ENCODE measurements around the gene NELL1. TPM values are rescaled to one million over a fixed set of nuclear protein-coding genes. Genes with fewer than 3 reads are reported as not detected.

NELL1 gene
- total RNA-seq, 6 donors from 2014 or later: 0.26 TPM; not detected in 5

GRCh38 chr11:21537980-21538379 lies 868.6 kb downstream of the NELL1 start:
- no peak for ATAC-seq (ENCODE audit: low FRiP score in 2 of 2)

GRCh38 chr11:21541187-21541751 lies 871.9 kb downstream of the NELL1 start:
- Histone ChIP-seq H3K27ac (no peak overlapping the region), H3K36me3 (no peaks in the 10 kb centered on the region), H3K9me3 (no peaks in the 10 kb centered on the region), H3K4me1 (no peaks in the 10 kb centered on the region), H3K4me3 (no peak overlapping the region), H3K27me3 (no peaks in the 10 kb centered on the region)
- DNase-seq: no peak
- TF ChIP-seq POLR2AphosphoS5 (IDR thresholded peaks at IDR 0.05) (no peak), EP300 (IDR thresholded peaks at IDR 0.05) (no peak), POLR2A (IDR thresholded peaks at IDR 0.05) (no peak), CTCF (IDR thresholded peaks at IDR 0.05) (no peak)
- 89 to 93% methylated on average over 5 of the region's 5 CpGs for WGBS, 2 donors
- ATAC-seq (ENCODE audit: low FRiP score in 2 of 2): no peak

More at GRCh38 chr11:21537980-21538379, 868.6 kb downstream of the NELL1 start:
- H3K27ac ChIP-seq: no peak overlapping the region
- H3K4me3 ChIP-seq: no peak overlapping the region
- no peaks in the 10 kb centered on the region for H3K27me3 ChIP-seq
- 72 to 88% methylated on average over 1 of the region's 1 CpG for WGBS, 2 donors
- H3K9me3 ChIP-seq: no peaks in the 10 kb centered on the region
- DNase-seq: no peak
- no peaks in the 10 kb centered on the region for H3K36me3 ChIP-seq
- H3K4me1 ChIP-seq: no peaks in the 10 kb centered on the region
- no peak for TF ChIP-seq EP300 (IDR thresholded peaks at IDR 0.05)

DNA sequence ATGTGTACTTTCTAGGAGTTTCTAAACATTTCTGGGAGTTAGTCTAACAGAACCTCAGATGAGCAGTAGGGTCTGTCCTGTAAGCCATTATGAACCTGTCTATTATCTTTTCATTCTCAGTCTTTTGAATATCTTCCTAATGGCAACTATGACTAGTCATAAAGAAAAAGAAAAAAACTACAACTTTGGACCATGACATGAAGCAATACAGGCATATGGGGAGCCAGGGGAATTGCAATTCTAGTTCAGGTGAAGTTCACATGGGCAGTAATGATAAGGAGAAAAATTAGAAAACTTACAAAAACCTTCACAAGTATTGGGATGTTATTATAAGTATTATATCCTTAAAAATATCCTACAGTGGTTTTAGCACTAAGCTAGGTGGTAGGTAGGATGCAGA lies 874.5 kb downstream of the NELL1 start:
- H3K27ac ChIP-seq: no peak overlapping the region
- no peaks in the 10 kb centered on the region for H3K9me3 ChIP-seq
- DNase-seq (no peak), ATAC-seq (ENCODE audit: low FRiP score in 2 of 2) (no peak)
- no peaks in the 10 kb centered on the region for H3K4me1 ChIP-seq
- no peaks in the 10 kb centered on the region for H3K27me3 ChIP-seq
- H3K4me3 ChIP-seq: no peak overlapping the region
- H3K36me3 ChIP-seq: no peaks in the 10 kb centered on the region
- no peak for TF ChIP-seq POLR2AphosphoS5 (IDR thresholded peaks at IDR 0.05)
- no peak for TF ChIP-seq POLR2A (IDR thresholded peaks at IDR 0.05)
- no peak for TF ChIP-seq CTCF (IDR thresholded peaks at IDR 0.05)
- no peak for TF ChIP-seq EP300 (IDR thresholded peaks at IDR 0.05)

GRCh38 chr11:21545699-21546098 lies 876.3 kb downstream of the NELL1 start:
- no peak for TF ChIP-seq POLR2AphosphoS5 (IDR thresholded peaks at IDR 0.05)
- no peak for TF ChIP-seq POLR2A (IDR thresholded peaks at IDR 0.05)
- no peak for TF ChIP-seq EP300 (IDR thresholded peaks at IDR 0.05)
- no peak for TF ChIP-seq CTCF (IDR thresholded peaks at IDR 0.05)
- H3K4me3 ChIP-seq: no peak overlapping the region
- no peak for ATAC-seq (ENCODE audit: low FRiP score in 2 of 2)
- WGBS, 2 donors: 67 to 71% methylated on average over 1 of the region's 1 CpG
- H3K36me3 ChIP-seq: no peaks in the 10 kb centered on the region
- H3K9me3 ChIP-seq: no peaks in the 10 kb centered on the region
- H3K27me3 ChIP-seq: no peaks in the 10 kb centered on the region
- DNase-seq: no peak
- no peak overlapping the region for H3K27ac ChIP-seq
- no peaks in the 10 kb centered on the region for H3K4me1 ChIP-seq

- Histone ChIP-seq H3K27ac (no peak overlapping the region), H3K36me3 (no peaks in the 10 kb centered on the region), H3K4me3 (no peak overlapping the region), H3K4me1 (no peaks in the 10 kb centered on the region), H3K9me3 (no peaks in the 10 kb centered on the region), H3K27me3 (no peaks in the 10 kb centered on the region)
- 35 to 84% methylated on average over 1 of the region's 1 CpG for WGBS, 2 donors
- ATAC-seq (ENCODE audit: low FRiP score in 2 of 2) (no peak), DNase-seq (no peak)
- TF ChIP-seq POLR2A (IDR thresholded peaks at IDR 0.05) (no peak), POLR2AphosphoS5 (IDR thresholded peaks at IDR 0.05) (no peak), EP300 (IDR thresholded peaks at IDR 0.05) (no peak), CTCF (IDR thresholded peaks at IDR 0.05) (no peak)
Measured at GRCh38 chr11:21546703-21547102, 877.3 kb downstream of the NELL1 start.

All from upper lobe of left lung (tissue), 6 donors.